ENCODE measurements around the gene EXOC3. TPM values are rescaled to one million over a fixed set of nuclear protein-coding genes. Genes with fewer than 3 reads are reported as not detected.

The EXOC3 gene
- total and polyA plus RNA-seq, 10 of the 15 experiments (the other 5 are each of a cell fraction or from before 2014, with no cell fraction given), result 1.6 to 53.0 (median 27.9) TPM

DNA sequence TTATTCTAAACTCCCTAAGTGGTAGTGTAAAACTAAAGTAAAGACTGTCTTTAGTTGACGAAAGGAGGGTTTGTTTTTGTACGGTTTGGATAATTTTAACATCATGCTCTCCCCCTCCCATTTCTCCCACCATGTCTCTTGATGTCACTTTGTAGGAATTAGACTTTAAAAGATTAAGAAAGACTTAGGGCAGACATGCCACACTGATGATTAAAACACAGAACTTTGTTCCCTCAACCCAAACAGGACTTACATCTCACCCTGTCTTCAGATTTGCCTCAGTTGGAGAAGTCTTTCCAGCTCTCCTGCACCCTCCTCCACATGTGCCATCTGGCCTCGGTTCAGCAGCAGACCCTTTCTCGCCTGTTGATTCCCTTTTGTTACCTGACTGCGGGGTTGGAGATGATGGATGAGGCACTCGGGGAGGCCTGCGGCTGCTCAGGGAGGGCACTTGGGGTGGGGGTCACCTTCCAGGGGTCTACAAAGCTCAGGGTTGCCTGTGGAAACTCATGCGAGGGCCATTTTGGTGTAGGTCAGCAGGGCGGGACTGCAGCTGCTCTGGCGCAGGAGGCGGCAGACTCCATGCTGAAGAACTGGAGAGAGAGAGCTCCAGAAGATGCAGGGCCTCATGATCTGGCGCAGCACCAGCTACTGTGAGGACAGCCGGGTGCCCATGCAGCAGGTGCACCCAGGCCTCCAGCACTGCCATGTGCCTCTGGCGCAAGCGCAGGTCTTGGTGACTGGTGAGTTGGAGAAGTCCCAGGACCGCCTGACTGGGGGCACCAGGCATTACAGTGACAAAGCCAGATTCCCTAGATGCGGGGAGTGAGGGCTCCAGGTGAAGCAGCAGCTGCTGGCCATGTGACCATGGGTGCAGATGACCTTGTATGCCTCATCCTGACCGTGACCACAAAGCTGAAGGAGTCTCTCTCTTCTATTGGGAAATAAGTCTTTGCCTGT, 24.5 kb upstream of the EXOC3 start:
- in situ Hi-C loops (cut with MboI), result no loop called here
- FAIRE-seq (no peak), DNase-seq (ENCODE audit: low read depth, low spot score) (no peak), ATAC-seq (no peak)
- Histone ChIP-seq H3K9me3 (replicated peaks; ENCODE audit: control insufficient read depth, insufficient read depth, low read length) (no peaks in the 10 kb centered on the region; the same call in 2 of the 3 replicates), H4K20me1 (ENCODE audit: control insufficient read depth, insufficient read depth) (no peaks in the 10 kb centered on the region), H2AFZ (ENCODE audit: control insufficient read depth, low read depth, low read length) (no peak overlapping the region), H3K27ac (ENCODE audit: control insufficient read depth, insufficient read depth) (no peak overlapping the region), H3K79me2 (ENCODE audit: control insufficient read depth, insufficient read depth, low read length) (no peaks in the 10 kb centered on the region), H3K27me3 (replicated peaks in 1 of 2; ENCODE audit: control insufficient read depth in 2 of 2, insufficient read depth in 2 of 2, low read length in 1 of 2) (no peaks in the 10 kb centered on the region), H3K4me1 (ENCODE audit: control insufficient read depth, insufficient read depth, low read length) (no peaks in the 10 kb centered on the region), H3K4me2 (ENCODE audit: control insufficient read depth, insufficient read depth) (no peak overlapping the region), H3K4me3 (no peak overlapping the region), H3K9ac (ENCODE audit: control insufficient read depth, insufficient read depth, low read length) (no peak overlapping the region), H3K36me3 (ENCODE audit: control insufficient read depth in 2 of 2, insufficient read depth in 2 of 2, low read length in 1 of 2) (peaks cover 5 to 30% of the 10 kb centered on the region in 2 experiments; a peak in 3 of 4 replicates)
- TF ChIP-seq, protein P1, sequence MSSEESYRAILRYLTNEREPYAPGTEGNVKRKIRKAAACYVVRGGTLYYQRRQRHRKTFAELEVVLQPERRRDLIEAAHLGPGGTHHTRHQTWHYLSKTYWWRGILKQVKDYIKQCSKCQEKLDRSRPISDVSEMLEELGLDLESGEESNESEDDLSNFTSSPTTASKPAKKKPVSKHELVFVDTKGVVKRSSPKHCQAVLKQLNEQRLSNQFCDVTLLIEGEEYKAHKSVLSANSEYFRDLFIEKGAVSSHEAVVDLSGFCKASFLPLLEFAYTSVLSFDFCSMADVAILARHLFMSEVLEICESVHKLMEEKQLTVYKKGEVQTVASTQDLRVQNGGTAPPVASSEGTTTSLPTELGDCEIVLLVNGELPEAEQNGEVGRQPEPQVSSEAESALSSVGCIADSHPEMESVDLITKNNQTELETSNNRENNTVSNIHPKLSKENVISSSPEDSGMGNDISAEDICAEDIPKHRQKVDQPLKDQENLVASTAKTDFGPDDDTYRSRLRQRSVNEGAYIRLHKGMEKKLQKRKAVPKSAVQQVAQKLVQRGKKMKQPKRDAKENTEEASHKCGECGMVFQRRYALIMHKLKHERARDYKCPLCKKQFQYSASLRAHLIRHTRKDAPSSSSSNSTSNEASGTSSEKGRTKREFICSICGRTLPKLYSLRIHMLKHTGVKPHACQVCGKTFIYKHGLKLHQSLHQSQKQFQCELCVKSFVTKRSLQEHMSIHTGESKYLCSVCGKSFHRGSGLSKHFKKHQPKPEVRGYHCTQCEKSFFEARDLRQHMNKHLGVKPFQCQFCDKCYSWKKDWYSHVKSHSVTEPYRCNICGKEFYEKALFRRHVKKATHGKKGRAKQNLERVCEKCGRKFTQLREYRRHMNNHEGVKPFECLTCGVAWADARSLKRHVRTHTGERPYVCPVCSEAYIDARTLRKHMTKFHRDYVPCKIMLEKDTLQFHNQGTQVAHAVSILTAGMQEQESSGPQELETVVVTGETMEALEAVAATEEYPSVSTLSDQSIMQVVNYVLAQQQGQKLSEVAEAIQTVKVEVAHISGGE (CRISPR knock-in tag; IDR thresholded peaks at IDR 0.05), result no peak
- TF ChIP-seq CREM (IDR thresholded peaks at IDR 0.05; ENCODE audit: low read depth) (no peak), CBX5 (IDR thresholded peaks at IDR 0.05; ENCODE audit: low read depth) (no peak), CBFB (IDR thresholded peaks at IDR 0.05; ENCODE audit: low read depth) (no peak), NR2F1 (conservative IDR thresholded peaks at IDR 0.05) (no peak), SREBF2 (IDR thresholded peaks at IDR 0.05; ENCODE audit: low read length) (no peak), SIX5 (IDR thresholded peaks at IDR 0.05; ENCODE audit: low read depth, low read length, severe bottlenecking) (no peak)
- WGBS (ENCODE audit: insufficient coverage, insufficient replicate concordance, low lambda C conversion rate, missing lambda C conversion rate), result 76% methylated on average over 14 of the region's 18 CpGs
- no TSS peak for BruUV-seq (replicated peaks)
- POLR2A ChIA-PET, result no interaction called here
- SMC1A ChIA-PET (ENCODE audit: uncharacterized antibody, unreplicated experiment), result interaction anchor here (1.0 kb wide), 1 partner anchor 102 kb away, joined by 4 read pairs; no protein-coding TSS in a partner anchor
- CTCF ChIA-PET, result interaction anchor here (0.8 to 1.7 kb wide), 3 partner anchors 10 to 49 kb away, joined by 3 to 5 read pairs (median 3); no protein-coding TSS in a partner anchor
- intact Hi-C loops (cut with micrococcal nuclease; ENCODE audit: unreplicated experiment), result no loop called here
- RAD21 ChIA-PET (ENCODE audit: unreplicated experiment), result no interaction called here
